Left cardiac atrium (tissue), 4 donors: Measurements from ENCODE around the gene CXCL1. TPM values are rescaled to one million over a fixed set of nuclear protein-coding genes. Genes with fewer than 3 reads are reported as not detected.

Source experiments
- ATAC-seq, 2 donors: fragments of 200-7000 bp; cut with Tn5 transposase; one replicate each; pipeline ENCODE4 v1.9.1; 2020; ENCODE audit warnings: mild to moderate bottlenecking in 2 of 2, moderate library complexity in 2 of 2
- DNase-seq: peaks from one replicate; pipeline ENCODE4 v3.0.0-alpha.2; 2020
- intact Hi-C, 2 donors: fragments of 100-400 bp; cut with DNase I; formaldehyde crosslinking; loops; one replicate each; pipeline versions ENCODE4 v1.14.1 to v1.15.1; 2022 to 2023
- total RNA-seq, 2 donors: library from RNA; stranded (reverse); fragmentation: NEBNext Ultra II Directional; extraction: Animal tissue kit (Norgen Biotek cat#: 25700); gene quantifications; one replicate each; pipeline ENCODE4 v1.2.1, GENCODE V29; 2021
- donor health status: DM: no; HTN: yes; CAD: no.
- donor health status: DM: no; HTN: yes; CAD: no; lungs with severe emphysema.
- donor health status: DM: yes; HTN: yes; CAD: no.
- donor health status: Dilated cardiomyopathy.

Gene CXCL1
- total RNA-seq, 2 donors from 2014 or later = 9.0 to 9.2 TPM

DNA sequence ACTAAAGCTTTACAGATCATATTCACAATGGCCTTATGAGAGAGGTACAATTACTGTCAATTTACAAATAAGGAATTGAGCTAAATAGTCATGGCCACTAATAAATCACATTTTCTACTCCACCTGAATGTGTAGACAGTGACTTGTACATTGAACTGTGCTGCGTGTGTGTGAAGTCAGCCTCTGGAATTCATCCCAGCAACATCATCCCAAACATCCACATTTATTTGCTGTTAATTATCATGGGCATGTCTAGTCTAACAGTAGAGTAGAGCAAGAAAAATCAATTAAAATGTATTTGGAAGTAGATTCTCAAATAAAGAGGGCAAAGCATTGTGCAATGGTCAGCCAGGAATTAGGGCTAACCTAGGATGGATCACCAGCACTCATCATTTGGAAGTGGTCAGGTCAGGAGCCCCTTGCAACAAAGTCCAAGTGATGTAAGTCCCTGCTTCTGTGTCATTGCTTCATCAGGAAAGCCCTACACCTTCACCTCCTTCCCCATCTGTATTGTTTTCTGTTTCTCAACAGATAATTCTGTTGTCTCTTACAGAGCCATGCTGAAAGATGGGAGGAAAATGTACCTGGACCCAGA, 20.9 kb upstream of the CXCL1 start:
- ATAC-seq (no peak), DNase-seq (no peak)
- intact Hi-C loops = no loop called here

- DNase-seq (no peak), ATAC-seq (no peak)
- intact Hi-C loops = no loop called here
These were observed 18.8 kb upstream of the CXCL1 start for GRCh38 chr4:73850261-73850970.

GRCh38 chr4:73851293-73851692, 17.9 kb upstream of the CXCL1 start:
- intact Hi-C loops = no loop called here
- DNase-seq (no peak), ATAC-seq (no peak)

DNA sequence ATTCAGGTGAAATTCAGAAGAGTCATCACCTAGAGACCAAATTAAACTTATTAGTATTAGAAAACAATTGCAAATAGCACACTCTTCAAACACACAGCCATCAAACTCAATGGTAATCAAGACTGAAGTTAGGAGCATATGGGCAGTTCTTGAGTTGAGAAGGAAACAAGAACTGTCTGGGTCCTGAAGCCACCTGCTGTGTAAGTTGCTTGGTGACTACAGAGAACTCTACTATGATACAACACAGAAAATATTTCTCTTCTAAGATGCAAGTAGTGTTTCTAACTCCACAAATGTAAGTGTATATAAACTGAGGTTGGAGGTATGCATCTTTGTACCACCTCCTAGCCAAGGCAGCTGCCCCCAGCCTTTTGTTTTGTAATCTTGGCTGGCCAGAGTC, 16.4 kb upstream of the CXCL1 start:
- ATAC-seq = no peak
- DNase-seq = no peak

GRCh38 chr4:73853246-73853704, 15.9 kb upstream of the CXCL1 start, which contains the start of gene PF4V1:
TSS of gene PF4V1 (plus strand) at chr4:73853296. CDS start at chr4:73853363, 67 bp downstream.
- intact Hi-C loops = no loop called here
- ATAC-seq (peak in 1 of 2 donors; percentile 47), DNase-seq (no peak)

More for the DNA sequence above, 16.4 kb upstream of the CXCL1 start:
- intact Hi-C loops = no loop called here

- DNase-seq (no peak), ATAC-seq (no peak)
- intact Hi-C loops = no loop called here
These were observed 15.3 kb upstream of the CXCL1 start for GRCh38 chr4:73853718-73854473.

DNA sequence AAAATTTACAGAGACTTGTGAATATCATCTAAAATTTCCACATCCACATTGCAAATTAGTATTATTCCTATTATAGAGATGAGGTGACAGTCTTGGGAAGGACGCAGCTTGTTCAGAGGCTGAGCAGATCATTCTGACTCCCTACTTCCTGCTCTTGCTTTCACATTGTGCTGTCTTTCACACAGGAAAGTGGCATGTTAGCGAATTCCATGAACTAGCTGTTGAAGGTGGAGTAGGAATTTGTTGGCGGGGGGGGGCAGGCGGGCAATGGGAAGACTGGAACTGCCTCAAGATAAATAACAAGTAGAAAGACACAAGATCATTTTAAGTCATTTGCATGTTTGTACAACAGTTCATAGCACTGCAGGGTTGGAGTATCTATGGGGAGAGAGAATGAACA, 13.8 kb upstream of the CXCL1 start:
- no peak for DNase-seq
- ATAC-seq = no peak
- intact Hi-C loops = no loop called here

DNA sequence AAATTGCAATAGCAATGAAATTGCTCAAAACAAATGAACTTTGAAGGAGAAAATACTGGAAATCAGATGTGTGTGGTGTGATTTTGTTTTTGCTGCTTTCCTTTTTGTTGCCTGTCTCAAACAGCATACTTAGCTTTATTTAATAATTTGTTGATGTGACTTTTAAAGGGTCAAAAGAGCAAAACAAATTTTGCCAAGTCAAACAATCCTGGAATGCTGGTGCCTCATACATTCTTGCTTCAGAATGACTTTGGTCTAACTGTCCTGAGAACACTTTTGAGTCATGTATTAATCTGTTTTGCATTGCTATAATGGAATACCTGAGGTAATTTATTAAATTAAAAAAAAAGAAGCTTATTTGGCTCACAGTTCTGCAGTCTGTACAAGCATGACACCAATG, 12.7 kb upstream of the CXCL1 start:
- DNase-seq = no peak
- intact Hi-C loops = no loop called here
- peak in 1 of 2 donors; percentile 26 for ATAC-seq

DNA sequence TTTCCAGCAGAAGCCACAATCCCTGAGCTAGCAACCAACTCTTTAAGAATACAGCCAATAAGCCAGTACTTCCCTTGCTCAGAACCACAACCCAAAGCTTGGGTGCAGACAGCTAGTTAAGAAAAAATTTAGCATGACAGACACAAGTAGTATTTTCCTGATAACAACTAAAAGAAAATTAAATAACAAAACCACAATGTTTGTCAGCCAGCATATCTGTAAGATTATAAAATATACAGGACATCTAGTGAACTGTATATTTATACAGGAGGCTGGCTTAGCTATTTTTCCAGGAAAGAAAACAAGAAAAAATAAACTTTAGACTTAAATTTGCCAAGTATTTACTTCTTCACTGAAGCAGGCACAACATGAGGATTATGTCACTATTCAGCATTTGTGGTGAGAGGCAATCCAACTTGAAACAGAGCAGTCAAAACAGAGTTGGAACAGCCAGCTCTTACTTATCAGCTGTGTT, 9.5 kb upstream of the CXCL1 start:
- intact Hi-C loops = no loop called here
- DNase-seq (no peak), ATAC-seq (peak; percentile 38 to 78)

- ATAC-seq (no peak), DNase-seq (no peak)
- intact Hi-C loops = no loop called here
These were observed 9.0 kb upstream of the CXCL1 start for GRCh38 chr4:73860181-73860580.

GRCh38 chr4:73860917-73861316, 8.3 kb upstream of the CXCL1 start:
- DNase-seq = no peak
- no peak for ATAC-seq
- intact Hi-C loops = no loop called here

- no peak for DNase-seq
- ATAC-seq = no peak
- intact Hi-C loops = no loop called here
These were observed 6.9 kb upstream of the CXCL1 start for GRCh38 chr4:73862322-73862721.

DNA sequence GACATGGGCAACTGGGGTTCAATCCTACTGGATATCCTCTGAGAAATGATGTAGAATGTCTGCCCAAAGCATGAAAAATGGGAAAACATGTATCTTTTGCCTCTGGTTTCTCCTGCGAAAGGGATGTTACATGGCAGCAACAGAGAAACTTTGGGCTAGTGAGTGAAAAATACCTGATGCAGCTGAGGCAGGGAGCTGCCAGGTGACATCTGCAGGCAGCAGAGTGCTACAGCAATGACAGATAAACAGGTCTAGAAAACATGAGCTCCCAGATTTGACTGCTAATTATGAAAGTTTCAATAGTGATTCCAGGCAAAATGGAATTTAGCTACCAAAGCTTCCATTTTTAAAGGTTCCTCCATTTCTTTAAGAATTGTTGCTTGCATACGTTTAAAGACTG, 4.8 kb upstream of the CXCL1 start:
- DNase-seq (no peak), ATAC-seq (no peak)
- intact Hi-C loops = no loop called here

DNA sequence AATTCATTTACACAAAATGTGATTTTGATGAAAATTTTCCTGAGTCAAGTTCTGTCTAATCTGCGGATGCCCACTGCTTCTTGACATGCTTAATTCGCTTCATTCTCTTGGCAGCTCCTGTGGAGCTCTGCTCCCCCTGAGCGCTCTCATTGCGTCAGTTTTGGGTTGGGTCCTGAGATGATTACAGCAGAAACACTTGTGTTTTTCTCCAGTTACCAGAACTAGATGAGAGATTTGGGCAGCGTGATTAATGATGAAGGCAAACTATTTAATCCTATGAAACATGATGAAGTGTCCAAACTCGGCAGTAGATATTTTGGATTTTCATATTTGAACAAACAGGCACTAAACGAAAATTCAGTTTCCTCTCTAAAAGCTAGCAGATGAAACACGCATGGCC, 4.2 kb upstream of the CXCL1 start:
- DNase-seq (peak; percentile 43), ATAC-seq (peak in 1 of 2 donors; percentile 69)
- intact Hi-C loops = no loop called here

GRCh38 chr4:73865431-73866096, 3.6 kb upstream of the CXCL1 start:
- ATAC-seq (no peak), DNase-seq (no peak)
- intact Hi-C loops = no loop called here

GRCh38 chr4:73866246-73866645, 2.9 kb upstream of the CXCL1 start:
- ATAC-seq = no peak
- DNase-seq = no peak
- intact Hi-C loops = no loop called here

- intact Hi-C loops = no loop called here
- DNase-seq (no peak), ATAC-seq (no peak)
These were observed 1.4 kb upstream of the CXCL1 start for GRCh38 chr4:73867783-73868182.

DNA sequence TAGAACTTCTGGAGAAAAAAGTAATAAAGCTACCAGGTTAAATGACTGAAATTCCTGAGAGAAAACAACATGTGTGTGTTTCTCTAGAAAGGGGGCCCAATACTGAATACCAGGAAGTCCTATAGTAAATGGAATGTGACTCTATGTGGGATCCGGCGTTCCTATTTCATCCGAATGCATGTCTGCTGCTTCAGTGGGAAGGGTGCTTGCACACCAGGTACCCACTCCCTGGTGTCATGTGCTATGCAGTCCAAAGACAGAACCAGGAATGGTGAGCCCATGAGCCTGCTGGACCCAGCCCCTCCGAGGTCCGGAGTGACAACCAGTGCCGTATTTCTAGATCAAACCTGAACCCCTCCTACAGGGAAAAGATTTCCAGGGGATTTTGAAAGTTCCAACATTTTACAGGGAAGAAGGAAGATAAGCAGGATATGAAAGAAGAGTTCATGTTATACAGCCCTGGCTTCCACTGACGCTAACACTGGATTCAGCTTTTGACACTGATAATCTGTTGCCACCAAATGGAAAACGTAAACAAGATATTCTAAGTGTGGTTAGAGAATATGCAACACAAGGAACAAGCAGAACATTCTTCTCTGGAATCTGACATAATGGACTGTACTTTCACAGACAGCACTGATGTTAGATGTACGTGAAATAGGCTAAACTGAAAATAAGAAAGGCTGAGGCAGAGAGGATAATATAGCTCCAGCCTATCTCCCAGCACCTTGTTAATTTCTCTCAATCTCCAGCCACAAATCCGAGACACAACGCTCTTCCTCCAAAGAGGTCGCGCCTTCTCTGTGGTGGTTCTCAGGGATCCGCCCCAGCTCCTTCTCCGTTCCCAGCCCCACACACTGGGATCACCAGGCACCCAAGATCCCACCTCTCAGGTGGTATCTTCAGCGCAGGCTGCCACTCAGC, 725 bp upstream of the CXCL1 start:
- ATAC-seq = peak in 1 of 2 donors; percentile 23
- DNase-seq = no peak
- intact Hi-C loops = no loop called here

- no peak for DNase-seq
- intact Hi-C loops = no loop called here
- ATAC-seq = peak in 1 of 2 donors; percentile 10
These were observed 1.1 kb downstream of the CXCL1 start for GRCh38 chr4:73870260-73870659.
